Hepatocyte (in vitro differentiated cells): ENCODE data around the gene SMOC1. TPM values are rescaled to one million over a fixed set of nuclear protein-coding genes. Genes with fewer than 3 reads are reported as not detected.

ENCODE experiments used
- DNase-seq: peaks from one replicate; pipeline ENCODE4 v3.0.0-alpha.2; 2016; ENCODE audit warnings: low spot score
- H2AFZ ChIP-seq: fragments of 200-600 bp; sonication (generic); 2 replicates; pipeline ENCODE4 v1.6.0; 2016; ENCODE audit warnings: antibody characterized with exemption, mild to moderate bottlenecking
- H3K27ac ChIP-seq: fragments of 200-600 bp; sonication (generic); 2 replicates; pipeline ENCODE4 v1.5.1; 2016; ENCODE audit warnings: mild to moderate bottlenecking
- H3K27me3 ChIP-seq: fragments of 200-600 bp; sonication (generic); 2 replicates; pipeline ENCODE4 v1.6.1; 2016
- H3K36me3 ChIP-seq: fragments of 200-600 bp; sonication (generic); replicated peaks from 2 replicates; pipeline ENCODE4 v1.5.1; 2016; ENCODE audit warnings: low read depth; ENCODE audit not compliant: insufficient read depth
- H3K4me1 ChIP-seq: fragments of 200-600 bp; sonication (generic); 2 replicates; pipeline ENCODE4 v1.5.1; 2016; ENCODE audit warnings: mild to moderate bottlenecking, moderate library complexity; ENCODE audit not compliant: insufficient read depth
- H3K4me2 ChIP-seq: fragments of 200-600 bp; sonication (generic); 2 replicates; pipeline ENCODE4 v1.6.0; 2016
- H3K4me3 ChIP-seq: fragments of 200-600 bp; sonication (generic); 2 replicates; pipeline ENCODE4 v1.5.1; 2016; ENCODE audit warnings: mild to moderate bottlenecking
- H3K79me2 ChIP-seq: fragments of 200-600 bp; sonication (generic); 2 replicates; pipeline ENCODE4 v1.6.0; 2017; ENCODE audit warnings: mild to moderate bottlenecking
- H3K9me2 ChIP-seq: fragments of 200-600 bp; sonication (generic); replicated peaks from 2 replicates; pipeline ENCODE4 v1.6.0; 2017; ENCODE audit warnings: mild to moderate bottlenecking; ENCODE audit not compliant: insufficient read depth
- H3K9me3 ChIP-seq: fragments of 200-600 bp; sonication (generic); 2 replicates; pipeline ENCODE4 v1.5.1; 2016; ENCODE audit warnings: low read depth, mild to moderate bottlenecking
- H4K20me1 ChIP-seq: fragments of 200-600 bp; sonication (generic); 2 replicates; pipeline ENCODE4 v1.6.0; 2016; ENCODE audit warnings: mild to moderate bottlenecking; ENCODE audit not compliant: insufficient read depth, poor library complexity, severe bottlenecking
- CTCF ChIP-seq: fragments of 200-600 bp; sonication (generic); IDR thresholded peaks from 2 replicates; pipeline ENCODE4 v1.5.1; 2016; ENCODE audit warnings: antibody characterized with exemption, mild to moderate bottlenecking; ENCODE audit not compliant: poor library complexity
- EZH2 ChIP-seq: fragments of 200-600 bp; sonication (generic); IDR thresholded peaks from 2 replicates; pipeline ENCODE4 v1.6.1; 2016; ENCODE audit warnings: antibody characterized with exemption, mild to moderate bottlenecking, borderline replicate concordance
- EZH2phosphoT487 ChIP-seq: fragments of 200-600 bp; sonication (generic); IDR thresholded peaks from one replicate; pipeline ENCODE4 v1.6.1; 2018; ENCODE audit warnings: antibody characterized with exemption, mild to moderate bottlenecking, low read depth, moderate library complexity; ENCODE audit not compliant: unreplicated experiment, severe bottlenecking
- WGBS: methylation state at CpG from one replicate; pipeline ENCODE4 v1.1.6; 2016; ENCODE audit warnings: low lambda C conversion rate; ENCODE audit errors: missing lambda C conversion rate; 5-methylcytosine and 5-hydroxymethylcytosine counted together
- polyA plus RNA-seq: library from polyadenylated mRNA; unstranded; fragments of >200 nt; fragmentation: Nextera tagmentation; extraction: Ambion mirVana; gene quantifications from 2 replicates; pipeline ENCODE4 v1.2.1, GENCODE V29; 2016
- total RNA-seq: library from RNA; depleted of rRNA; stranded (reverse); fragments of >200 nt; gene quantifications from 2 replicates; pipeline ENCODE4 v1.2.3, GENCODE V29; 2014

The SMOC1 gene
- total and polyA plus RNA-seq, 2 experiments from 2014 or later, result 2.1 to 6.2 TPM

- TF ChIP-seq EZH2phosphoT487 (no peak), CTCF (no peak), EZH2 (no peak)
- Histone ChIP-seq H3K36me3 (no peaks in the 10 kb centered on the region), H3K4me2 (no peak overlapping the region), H3K27ac (no peak overlapping the region), H3K4me3 (no peak overlapping the region), H3K9me2 (no peaks in the 10 kb centered on the region), H3K9me3 (no peaks in the 10 kb centered on the region), H4K20me1 (no peaks in the 10 kb centered on the region), H3K27me3 (peaks cover 3% of the 10 kb centered on the region), H3K4me1 (no peaks in the 10 kb centered on the region), H3K79me2 (no peaks in the 10 kb centered on the region), H2AFZ (no peak overlapping the region)
- DNase-seq, result no peak
- WGBS, result 71% methylated on average over 5 of the region's 5 CpGs
Measured at GRCh38 chr14:69841656-69842055, 37.6 kb upstream of the SMOC1 start.

- H3K4me2 ChIP-seq, result no peak overlapping the region
- no peaks in the 10 kb centered on the region for H3K79me2 ChIP-seq
- no peaks in the 10 kb centered on the region for H3K9me2 ChIP-seq
- H3K27me3 ChIP-seq, result peaks cover 3% of the 10 kb centered on the region
- no peak for DNase-seq
- H3K36me3 ChIP-seq, result no peaks in the 10 kb centered on the region
- TF ChIP-seq EZH2phosphoT487 (no peak), EZH2 (no peak), CTCF (no peak)
- H3K4me1 ChIP-seq, result no peaks in the 10 kb centered on the region
- no peak overlapping the region for H2AFZ ChIP-seq
- H3K9me3 ChIP-seq, result no peaks in the 10 kb centered on the region
- no peaks in the 10 kb centered on the region for H4K20me1 ChIP-seq
- 60% methylated on average over 12 of the region's 13 CpGs for WGBS
- no peak overlapping the region for H3K4me3 ChIP-seq
- H3K27ac ChIP-seq, result no peak overlapping the region
Measured at GRCh38 chr14:69842686-69843420, 36.4 kb upstream of the SMOC1 start.

- no peaks in the 10 kb centered on the region for H3K9me3 ChIP-seq
Measured at GRCh38 chr14:69844171-69844570, 35.0 kb upstream of the SMOC1 start.

More at GRCh38 chr14:69844171-69844570, 35.0 kb upstream of the SMOC1 start:
- WGBS, result 100% methylated on average over 2 of the region's 2 CpGs
- no peak for DNase-seq
- no peaks in the 10 kb centered on the region for H4K20me1 ChIP-seq
- H3K4me3 ChIP-seq, result no peak overlapping the region
- TF ChIP-seq EZH2phosphoT487 (no peak), EZH2 (no peak), CTCF (no peak)
- no peak overlapping the region for H3K4me2 ChIP-seq
- H3K79me2 ChIP-seq, result no peaks in the 10 kb centered on the region
- no peaks in the 10 kb centered on the region for H3K36me3 ChIP-seq
- H3K4me1 ChIP-seq, result no peaks in the 10 kb centered on the region
- no peak overlapping the region for H3K27ac ChIP-seq
- peaks cover 3% of the 10 kb centered on the region for H3K27me3 ChIP-seq
- H2AFZ ChIP-seq, result no peak overlapping the region
- H3K9me2 ChIP-seq, result no peaks in the 10 kb centered on the region
